Thyroid gland (tissue), 4 donors: Measurements from ENCODE around the gene GLYR1.

Source experiments
- POLR2A ChIP-seq, 2 donors: fragments of 450-650 bp; IDR thresholded peaks; one replicate each; pipeline ENCODE4 v1.6.1; 2017; ENCODE audit warnings: antibody characterized with exemption in 2 of 2, mild to moderate bottlenecking in 2 of 2, moderate library complexity in 1 of 2
- TF ChIP-seq, protein P1 (sequence below), 6 experiments: fragments of 200-600 bp in 3 of 6; fragments of 450-650 bp in 3 of 6; sonication (generic) in 3 of 6; IDR thresholded peaks; one replicate each; pipeline ENCODE4 v1.5.1; 2016 to 2019; ENCODE audit warnings: antibody characterized with exemption in 6 of 6, mild to moderate bottlenecking in 2 of 6, inconsistent platforms in 1 of 6, moderate library complexity in 1 of 6

DNA sequence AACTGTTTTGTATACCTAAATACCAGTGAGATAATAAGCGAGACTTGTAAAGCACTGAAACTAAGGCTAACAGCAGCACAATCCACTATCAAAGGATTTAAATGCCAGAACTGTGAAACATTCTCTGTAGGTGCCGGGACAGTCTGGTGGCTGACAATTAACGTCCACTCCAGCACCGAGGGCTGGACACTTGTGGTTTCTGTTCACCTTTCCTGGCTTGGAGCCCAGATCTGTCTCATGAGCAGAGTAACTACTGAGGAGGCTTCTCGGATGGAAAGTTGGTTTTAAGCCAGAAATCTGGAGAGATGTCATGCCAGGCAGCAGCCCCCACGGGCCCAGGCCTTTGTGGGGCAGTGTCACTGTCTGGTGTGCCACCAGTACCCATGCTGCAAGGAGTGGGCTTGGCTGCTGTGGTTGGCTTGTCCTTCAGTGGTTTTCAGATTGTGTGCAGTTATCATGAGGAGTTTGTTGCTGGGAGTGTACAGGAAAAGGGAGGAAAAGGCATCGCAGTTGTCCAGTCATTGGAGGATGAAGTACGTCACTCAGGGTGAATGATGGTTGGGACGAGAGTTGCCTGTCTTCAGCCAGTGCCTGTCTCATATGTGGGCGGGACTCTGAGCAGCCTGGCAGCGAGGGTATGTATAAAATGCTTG, 35.7 kb upstream of the GLYR1 start:
- TF ChIP-seq, protein P1, sequence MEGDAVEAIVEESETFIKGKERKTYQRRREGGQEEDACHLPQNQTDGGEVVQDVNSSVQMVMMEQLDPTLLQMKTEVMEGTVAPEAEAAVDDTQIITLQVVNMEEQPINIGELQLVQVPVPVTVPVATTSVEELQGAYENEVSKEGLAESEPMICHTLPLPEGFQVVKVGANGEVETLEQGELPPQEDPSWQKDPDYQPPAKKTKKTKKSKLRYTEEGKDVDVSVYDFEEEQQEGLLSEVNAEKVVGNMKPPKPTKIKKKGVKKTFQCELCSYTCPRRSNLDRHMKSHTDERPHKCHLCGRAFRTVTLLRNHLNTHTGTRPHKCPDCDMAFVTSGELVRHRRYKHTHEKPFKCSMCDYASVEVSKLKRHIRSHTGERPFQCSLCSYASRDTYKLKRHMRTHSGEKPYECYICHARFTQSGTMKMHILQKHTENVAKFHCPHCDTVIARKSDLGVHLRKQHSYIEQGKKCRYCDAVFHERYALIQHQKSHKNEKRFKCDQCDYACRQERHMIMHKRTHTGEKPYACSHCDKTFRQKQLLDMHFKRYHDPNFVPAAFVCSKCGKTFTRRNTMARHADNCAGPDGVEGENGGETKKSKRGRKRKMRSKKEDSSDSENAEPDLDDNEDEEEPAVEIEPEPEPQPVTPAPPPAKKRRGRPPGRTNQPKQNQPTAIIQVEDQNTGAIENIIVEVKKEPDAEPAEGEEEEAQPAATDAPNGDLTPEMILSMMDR (IDR thresholded peaks at IDR 0.05): peak in 1 of 6 experiments; percentile 7
- TF ChIP-seq POLR2A (IDR thresholded peaks at IDR 0.05): no peak
